DMS 273 treated with DMSO at 0.1 percent for 48 hours (cell line): ENCODE measurements around the gene CMC2.

Source experiments
- DNase-seq: peaks from one replicate; lab custom pipeline; 2025; lab: John Stamatoyannopoulos, UW

The CMC2 gene

GRCh38 chr16:80972611-80973010, 34.1 kb downstream of the CMC2 start:
- no peak for DNase-seq

- DNase-seq: no peak
These were observed 34.9 kb downstream of the CMC2 start for GRCh38 chr16:80971819-80972218.

GRCh38 chr16:80969114-80969484, 37.6 kb downstream of the CMC2 start:
- no peak for DNase-seq

- no peak for DNase-seq
These were observed 38.1 kb downstream of the CMC2 start for GRCh38 chr16:80968386-80969113.

- DNase-seq: no peak
These were observed 40.1 kb downstream of the CMC2 start for GRCh38 chr16:80966617-80967016.

- DNase-seq: no peak
These were observed 42.3 kb downstream of the CMC2 start for GRCh38 chr16:80964351-80964750.

- no peak for DNase-seq
These were observed 43.8 kb downstream of the CMC2 start for GRCh38 chr16:80962879-80963278.

GRCh38 chr16:80958284-80958683, 48.4 kb downstream of the CMC2 start:
- DNase-seq: no peak

GRCh38 chr16:80954985-80955384, 51.7 kb downstream of the CMC2 start:
- no peak for DNase-seq

GRCh38 chr16:80948886-80949493, 57.7 kb downstream of the CMC2 start:
- DNase-seq: no peak

- no peak for DNase-seq
These were observed 58.7 kb downstream of the CMC2 start for GRCh38 chr16:80947708-80948625.

GRCh38 chr16:80947239-80947638, 59.4 kb downstream of the CMC2 start:
- DNase-seq: no peak

GRCh38 chr16:80946481-80946880, 60.2 kb downstream of the CMC2 start:
- no peak for DNase-seq

- no peak for DNase-seq
These were observed 66.4 kb downstream of the CMC2 start for GRCh38 chr16:80940069-80940856.

- no peak for DNase-seq
These were observed 67.8 kb downstream of the CMC2 start for GRCh38 chr16:80938879-80939260.

GRCh38 chr16:80938004-80938878, 68.4 kb downstream of the CMC2 start:
- DNase-seq: no peak

GRCh38 chr16:80936410-80936809, 70.3 kb downstream of the CMC2 start:
- no peak for DNase-seq

GRCh38 chr16:80935691-80936090, 71.0 kb downstream of the CMC2 start:
- no peak for DNase-seq

- no peak for DNase-seq
These were observed 74.0 kb downstream of the CMC2 start for GRCh38 chr16:80932708-80933095.

- no peak for DNase-seq
These were observed 74.6 kb downstream of the CMC2 start for GRCh38 chr16:80931801-80932707.
